SU-DHL-6 (cell line): ENCODE results near the gene ATP2A2.

ENCODE experiments used
- H2AFZ ChIP-seq: fragments of 200-600 bp; sonication (generic); 2 replicates; pipeline ENCODE4 v1.6.1; 2014; ENCODE audit warnings: low read depth, mild to moderate bottlenecking, moderate library complexity, mixed read lengths, antibody characterized with exemption, low read length; ENCODE audit not compliant: severe bottlenecking
- H3F3A ChIP-seq: fragments of 200-600 bp; shearing (Covaris generic); 2 replicates; pipeline ENCODE4 v1.6.0; 2016; ENCODE audit warnings: antibody characterized with exemption, mild to moderate bottlenecking; ENCODE audit not compliant: insufficient read depth
- H3K27ac ChIP-seq: fragments of 200-600 bp; sonication (generic); 2 replicates; pipeline ENCODE4 v1.5.1; 2016; ENCODE audit warnings: low read depth, mild to moderate bottlenecking, low read length, moderate library complexity, mixed read lengths
- H3K27me3 ChIP-seq: fragments of 200-600 bp; sonication (generic), shearing (Covaris generic); 2 replicates; pipeline ENCODE4 v1.6.0; 2014; ENCODE audit warnings: mild to moderate bottlenecking, low read length
- H3K36me3 ChIP-seq: fragments of 200-600 bp; sonication (generic); 2 replicates; pipeline ENCODE4 v1.6.1; 2014; ENCODE audit warnings: mild to moderate bottlenecking, low read length, mixed read lengths
- H3K4me2 ChIP-seq: fragments of 300-600, 200-600 bp; shearing (Covaris generic), sonication (generic); 2 replicates; pipeline ENCODE4 v1.6.0; 2014; ENCODE audit warnings: low read length, low read depth, mild to moderate bottlenecking; ENCODE audit not compliant: poor library complexity, severe bottlenecking
- H3K4me3 ChIP-seq: fragments of 200-600 bp; sonication (generic); 2 replicates; pipeline ENCODE4 v1.5.1; 2014; ENCODE audit warnings: antibody characterized with exemption, low read length, mild to moderate bottlenecking, mixed read lengths; ENCODE audit not compliant: insufficient read depth, poor library complexity, severe bottlenecking
- H3K79me2 ChIP-seq: fragments of 200-600 bp; sonication (generic); 2 replicates; pipeline ENCODE4 v1.6.1; 2014; ENCODE audit warnings: mild to moderate bottlenecking, low read length, moderate library complexity; ENCODE audit not compliant: insufficient read depth
- H3K9ac ChIP-seq: fragments of 200-600 bp; sonication (generic); 2 replicates; pipeline ENCODE4 v1.7.0; 2014; ENCODE audit warnings: mild to moderate bottlenecking, low read length
- H3K9me2 ChIP-seq: fragments of 200-600 bp; sonication (generic); replicated peaks from 2 replicates; pipeline ENCODE4 v1.6.1; 2014; ENCODE audit warnings: low read length; ENCODE audit not compliant: insufficient read depth
- H3K9me3 ChIP-seq: fragments of 200-600 bp; sonication (generic); 2 replicates; pipeline ENCODE4 v1.6.1; 2014; ENCODE audit warnings: low read length, mixed read lengths; ENCODE audit not compliant: insufficient read depth
- H4K20me1 ChIP-seq: fragments of 200-600 bp; sonication (generic); 2 replicates; pipeline ENCODE4 v1.6.1; 2014; ENCODE audit warnings: low read depth, mild to moderate bottlenecking, antibody characterized with exemption, low read length, moderate library complexity, mixed read lengths
- EZH2phosphoT487 ChIP-seq: fragments of 200-600 bp; sonication (generic), shearing (Covaris generic); conservative IDR thresholded peaks from 2 replicates; pipeline ENCODE4 v1.6.1; 2018; ENCODE audit warnings: mild to moderate bottlenecking, antibody characterized with exemption, low read length, moderate library complexity, mixed read lengths
- TF ChIP-seq, protein P1 (sequence below): fragments of 200-600 bp; sonication (generic); IDR thresholded peaks from one replicate; pipeline ENCODE4 v1.5.1; 2017; ENCODE audit warnings: antibody characterized with exemption, mild to moderate bottlenecking, low read length, moderate library complexity; ENCODE audit not compliant: insufficient read depth, poor library complexity, severe bottlenecking

ATP2A2 gene

DNA sequence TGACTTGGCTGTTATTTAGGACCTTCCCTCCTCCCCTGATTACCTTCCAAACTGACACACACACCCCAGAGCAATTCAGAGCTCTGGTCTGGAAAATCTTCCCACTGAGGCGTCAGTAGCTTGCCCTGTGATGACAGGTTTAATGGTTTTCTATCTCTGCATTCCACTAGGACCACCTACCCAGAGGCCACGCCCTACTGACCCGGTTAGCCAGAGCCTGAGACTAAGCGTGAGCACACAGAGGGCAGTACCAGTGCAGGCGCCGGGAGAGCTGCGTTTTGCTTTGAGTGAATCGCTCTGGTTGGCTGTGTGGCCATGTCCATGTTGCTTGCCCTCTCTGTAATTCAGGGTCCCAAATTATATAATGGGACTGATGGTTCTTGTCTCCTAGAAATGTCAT is 36.2 kb upstream of the ATP2A2 start:
- no peaks in the 10 kb centered on the region for H4K20me1 ChIP-seq
- no peaks in the 10 kb centered on the region for H3K9me2 ChIP-seq
- no peak overlapping the region for H2AFZ ChIP-seq
- H3K9ac ChIP-seq: no peak overlapping the region
- H3F3A ChIP-seq: no peaks in the 10 kb centered on the region
- TF ChIP-seq, protein P1, sequence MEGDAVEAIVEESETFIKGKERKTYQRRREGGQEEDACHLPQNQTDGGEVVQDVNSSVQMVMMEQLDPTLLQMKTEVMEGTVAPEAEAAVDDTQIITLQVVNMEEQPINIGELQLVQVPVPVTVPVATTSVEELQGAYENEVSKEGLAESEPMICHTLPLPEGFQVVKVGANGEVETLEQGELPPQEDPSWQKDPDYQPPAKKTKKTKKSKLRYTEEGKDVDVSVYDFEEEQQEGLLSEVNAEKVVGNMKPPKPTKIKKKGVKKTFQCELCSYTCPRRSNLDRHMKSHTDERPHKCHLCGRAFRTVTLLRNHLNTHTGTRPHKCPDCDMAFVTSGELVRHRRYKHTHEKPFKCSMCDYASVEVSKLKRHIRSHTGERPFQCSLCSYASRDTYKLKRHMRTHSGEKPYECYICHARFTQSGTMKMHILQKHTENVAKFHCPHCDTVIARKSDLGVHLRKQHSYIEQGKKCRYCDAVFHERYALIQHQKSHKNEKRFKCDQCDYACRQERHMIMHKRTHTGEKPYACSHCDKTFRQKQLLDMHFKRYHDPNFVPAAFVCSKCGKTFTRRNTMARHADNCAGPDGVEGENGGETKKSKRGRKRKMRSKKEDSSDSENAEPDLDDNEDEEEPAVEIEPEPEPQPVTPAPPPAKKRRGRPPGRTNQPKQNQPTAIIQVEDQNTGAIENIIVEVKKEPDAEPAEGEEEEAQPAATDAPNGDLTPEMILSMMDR: no peak
- no peak for TF ChIP-seq EZH2phosphoT487
- H3K27me3 ChIP-seq: no peaks in the 10 kb centered on the region
- no peak overlapping the region for H3K4me3 ChIP-seq
- H3K27ac ChIP-seq: no peak overlapping the region
- H3K9me3 ChIP-seq: no peaks in the 10 kb centered on the region
- H3K36me3 ChIP-seq: no peaks in the 10 kb centered on the region
- no peak overlapping the region for H3K4me2 ChIP-seq
- H3K79me2 ChIP-seq: no peaks in the 10 kb centered on the region

DNA sequence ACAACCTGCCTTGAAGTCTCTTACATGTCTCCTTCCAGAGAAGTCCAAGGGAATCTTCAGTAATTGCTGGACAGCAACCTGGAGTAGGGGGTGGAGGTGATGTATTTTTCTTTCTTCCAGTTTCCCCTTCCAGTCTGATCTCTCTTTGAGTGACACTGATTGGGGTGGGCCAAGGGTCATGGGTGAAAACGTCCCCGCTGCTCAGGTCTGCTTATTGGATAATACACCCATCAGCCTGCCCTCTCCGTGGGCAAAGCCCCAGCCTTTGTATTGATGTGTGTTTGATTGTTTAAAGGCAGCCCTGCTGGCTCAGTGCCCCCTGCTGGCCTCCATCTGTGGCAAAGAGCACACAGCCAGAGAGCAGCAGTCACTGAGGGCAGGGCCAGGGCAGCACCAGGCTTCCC is 35.7 kb upstream of the ATP2A2 start:
- Histone ChIP-seq H3F3A (no peaks in the 10 kb centered on the region), H3K4me2 (no peak overlapping the region), H3K27ac (no peak overlapping the region), H2AFZ (no peak overlapping the region), H3K9me2 (no peaks in the 10 kb centered on the region), H3K9me3 (no peaks in the 10 kb centered on the region), H3K4me3 (no peak overlapping the region), H3K9ac (no peak overlapping the region), H3K36me3 (no peaks in the 10 kb centered on the region), H4K20me1 (no peaks in the 10 kb centered on the region), H3K27me3 (no peaks in the 10 kb centered on the region), H3K79me2 (no peaks in the 10 kb centered on the region)
- no peak for TF ChIP-seq EZH2phosphoT487
- TF ChIP-seq, protein P1: peak; percentile 68

DNA sequence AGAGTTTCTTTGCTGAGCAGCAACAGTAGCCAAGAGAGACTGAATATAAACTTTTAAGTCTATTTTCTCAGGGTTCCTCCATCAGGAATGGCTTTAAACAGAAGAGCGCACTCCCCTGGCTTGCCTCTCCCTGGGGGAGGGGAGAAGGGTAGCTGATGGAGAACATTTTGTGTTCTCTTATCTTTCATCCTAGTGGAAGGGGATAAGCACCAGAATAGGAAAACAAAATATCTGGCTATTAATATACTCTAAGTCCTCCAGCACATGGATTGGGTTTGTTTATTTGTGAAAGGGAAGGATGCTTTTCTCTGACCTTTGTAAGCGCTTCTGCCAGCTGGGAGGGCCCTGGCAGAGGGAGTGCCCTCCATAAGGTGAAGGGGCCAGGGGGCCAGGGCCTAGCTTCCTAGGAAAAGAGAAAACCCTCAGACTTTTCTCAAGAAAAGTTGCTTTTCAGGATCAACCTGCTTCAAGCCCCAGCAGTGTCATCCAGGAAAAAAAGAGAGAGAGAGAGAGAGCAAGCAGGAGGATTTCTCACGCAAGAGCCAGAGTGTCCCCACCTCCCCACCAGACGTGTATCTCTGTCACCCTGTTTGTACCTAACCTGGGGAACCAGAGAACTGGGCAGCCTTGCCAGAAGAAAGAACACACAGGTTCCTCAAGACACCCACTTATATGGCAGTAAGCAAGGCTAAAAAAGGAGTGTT is 34.3 kb upstream of the ATP2A2 start:
- Histone ChIP-seq H2AFZ (no peak overlapping the region), H3K79me2 (no peaks in the 10 kb centered on the region), H3F3A (no peaks in the 10 kb centered on the region), H3K9ac (no peak overlapping the region), H4K20me1 (no peaks in the 10 kb centered on the region), H3K27ac (no peak overlapping the region), H3K9me2 (no peaks in the 10 kb centered on the region), H3K4me2 (no peak overlapping the region), H3K36me3 (no peaks in the 10 kb centered on the region), H3K9me3 (no peaks in the 10 kb centered on the region), H3K4me3 (no peak overlapping the region), H3K27me3 (no peaks in the 10 kb centered on the region)
- TF ChIP-seq, protein P1: no peak
- TF ChIP-seq EZH2phosphoT487: no peak
